AG10803 (cell line): ENCODE results near the gene SCAF4.
"Not testable (repeated sequence)": the region's sequence is repeated elsewhere in the genome, so short reads cannot be mapped to it uniquely, and the experiment has no call there.

Experiments
- DNase-seq: peaks from one replicate; pipeline ENCODE4 v3.0.0; 2010; ENCODE audit warnings: low read depth
- H3K4me3 ChIP-seq: 2 replicates; pipeline ENCODE4 v1.5.1; 2011; ENCODE audit warnings: mild to moderate bottlenecking, low read length, control low read depth
- CTCF ChIP-seq: conservative IDR thresholded peaks from 2 replicates; pipeline ENCODE4 v1.5.1; 2011; ENCODE audit warnings: mild to moderate bottlenecking, low read length, control low read depth, inconsistent platforms

Gene SCAF4

GRCh38 chr21:31741116-31741515 is 9.2 kb upstream of the SCAF4 start:
- no peak overlapping the region for H3K4me3 ChIP-seq
- no peak for TF ChIP-seq CTCF
- DNase-seq = no peak

GRCh38 chr21:31737586-31738397 is 5.9 kb upstream of the SCAF4 start:
- H3K4me3 ChIP-seq = not testable (repeated sequence)
- DNase-seq = peak; percentile 72

- DNase-seq = no peak
- TF ChIP-seq CTCF = no peak
- no peak overlapping the region for H3K4me3 ChIP-seq
These were observed 3.6 kb upstream of the SCAF4 start for GRCh38 chr21:31735511-31735992.

GRCh38 chr21:31733551-31734149 is 1.7 kb upstream of the SCAF4 start:
- TF ChIP-seq CTCF = no peak
- DNase-seq = peak; percentile 21
- H3K4me3 ChIP-seq = no peak overlapping the region

GRCh38 chr21:31732597-31733550 is 956 bp upstream of the SCAF4 start:
- peak overlapping the region; percentile 62 for H3K4me3 ChIP-seq
- peak; percentile 33 for DNase-seq
- TF ChIP-seq CTCF = no peak

GRCh38 chr21:31731056-31731856 is 662 bp downstream of the SCAF4 start:
- DNase-seq = peak; percentile 34
- peak; percentile 11; the same call in 1 of the 2 replicates for TF ChIP-seq CTCF
- H3K4me3 ChIP-seq = peak overlapping the region; percentile 70
